Measurements from ENCODE around the gene TMEM156.
"Not testable (repeated sequence)": the region's sequence is repeated elsewhere in the genome, so short reads cannot be mapped to it uniquely, and the experiment has no call there.

Gene TMEM156

GRCh38 chr4:39014028-39014427, 18.2 kb downstream of the TMEM156 start:
- in situ Hi-C loops (cut with HindIII; ENCODE audit: low pct_unique_long_range_greater_than_20kb, low sequenced_read_pairs) = no loop called here

GRCh38 chr4:39004758-39005157, 27.5 kb downstream of the TMEM156 start:
- no peak for TF ChIP-seq JUND (IDR thresholded peaks at IDR 0.05; ENCODE audit: low read depth)
- in situ Hi-C loops (cut with HindIII; ENCODE audit: low pct_unique_long_range_greater_than_20kb, low sequenced_read_pairs) = no loop called here
- DNase-seq (ENCODE audit: low read depth in 1 of 2, low spot score in 1 of 2) = no peak

More at GRCh38 chr4:39014028-39014427, 18.2 kb downstream of the TMEM156 start:
- TF ChIP-seq JUND (IDR thresholded peaks at IDR 0.05; ENCODE audit: low read depth) = no peak
- DNase-seq (ENCODE audit: low read depth in 1 of 2, low spot score in 1 of 2) = no peak

- DNase-seq (ENCODE audit: low read depth in 1 of 2, low spot score in 1 of 2); in situ Hi-C loops (cut with HindIII; ENCODE audit: low pct_unique_long_range_greater_than_20kb, low sequenced_read_pairs): not testable (repeated sequence)
These were observed 30.2 kb downstream of the TMEM156 start for GRCh38 chr4:39002058-39002457.

GRCh38 chr4:38995660-38996005, 36.6 kb downstream of the TMEM156 start:
- in situ Hi-C loops (cut with HindIII; ENCODE audit: low pct_unique_long_range_greater_than_20kb, low sequenced_read_pairs) = no loop called here
- TF ChIP-seq JUND (IDR thresholded peaks at IDR 0.05; ENCODE audit: low read depth) = no peak
- DNase-seq (ENCODE audit: low read depth in 1 of 2, low spot score in 1 of 2) = no peak

- no peak for DNase-seq (ENCODE audit: low read depth in 1 of 2, low spot score in 1 of 2)
- in situ Hi-C loops (cut with HindIII; ENCODE audit: low pct_unique_long_range_greater_than_20kb, low sequenced_read_pairs) = no loop called here
- TF ChIP-seq JUND (IDR thresholded peaks at IDR 0.05; ENCODE audit: low read depth) = no peak
These were observed 38.1 kb downstream of the TMEM156 start for GRCh38 chr4:38994135-38994534.

- DNase-seq (ENCODE audit: low read depth in 1 of 2, low spot score in 1 of 2) = peak in 1 of 2 experiments; percentile 4
- TF ChIP-seq JUND (IDR thresholded peaks at IDR 0.05; ENCODE audit: low read depth) = no peak
- in situ Hi-C loops (cut with HindIII; ENCODE audit: low pct_unique_long_range_greater_than_20kb, low sequenced_read_pairs) = no loop called here
These were observed 38.5 kb downstream of the TMEM156 start for GRCh38 chr4:38993683-38994082.

- no peak for DNase-seq (ENCODE audit: low read depth in 1 of 2, low spot score in 1 of 2)
- in situ Hi-C loops (cut with HindIII; ENCODE audit: low pct_unique_long_range_greater_than_20kb, low sequenced_read_pairs) = no loop called here
- TF ChIP-seq JUND (IDR thresholded peaks at IDR 0.05; ENCODE audit: low read depth) = no peak
These were observed 42.0 kb downstream of the TMEM156 start for GRCh38 chr4:38990241-38990640.

GRCh38 chr4:38989487-38989886, 42.7 kb downstream of the TMEM156 start:
- TF ChIP-seq JUND (IDR thresholded peaks at IDR 0.05; ENCODE audit: low read depth) = no peak
- in situ Hi-C loops (cut with HindIII; ENCODE audit: low pct_unique_long_range_greater_than_20kb, low sequenced_read_pairs) = no loop called here

GRCh38 chr4:38988353-38988752, 43.9 kb downstream of the TMEM156 start:
- in situ Hi-C loops (cut with HindIII; ENCODE audit: low pct_unique_long_range_greater_than_20kb, low sequenced_read_pairs); DNase-seq (ENCODE audit: low read depth in 1 of 2, low spot score in 1 of 2): not testable (repeated sequence)

More at GRCh38 chr4:38989487-38989886, 42.7 kb downstream of the TMEM156 start:
- no peak for DNase-seq (ENCODE audit: low read depth in 1 of 2, low spot score in 1 of 2)

- TF ChIP-seq JUND (IDR thresholded peaks at IDR 0.05; ENCODE audit: low read depth) = no peak
- no peak for DNase-seq (ENCODE audit: low read depth in 1 of 2, low spot score in 1 of 2)
- in situ Hi-C loops (cut with HindIII; ENCODE audit: low pct_unique_long_range_greater_than_20kb, low sequenced_read_pairs) = no loop called here
These were observed 44.7 kb downstream of the TMEM156 start for GRCh38 chr4:38987491-38987890.

- in situ Hi-C loops (cut with HindIII; ENCODE audit: low pct_unique_long_range_greater_than_20kb, low sequenced_read_pairs) = no loop called here
- TF ChIP-seq JUND (IDR thresholded peaks at IDR 0.05; ENCODE audit: low read depth) = no peak
- DNase-seq (ENCODE audit: low read depth in 1 of 2, low spot score in 1 of 2) = no peak
These were observed 46.7 kb downstream of the TMEM156 start for GRCh38 chr4:38985410-38986100.

- in situ Hi-C loops (cut with HindIII; ENCODE audit: low pct_unique_long_range_greater_than_20kb, low sequenced_read_pairs) = no loop called here
- no peak for TF ChIP-seq JUND (IDR thresholded peaks at IDR 0.05; ENCODE audit: low read depth)
- no peak for DNase-seq (ENCODE audit: low read depth in 1 of 2, low spot score in 1 of 2)
These were observed 48.2 kb downstream of the TMEM156 start for GRCh38 chr4:38983787-38984598.

- TF ChIP-seq JUND (IDR thresholded peaks at IDR 0.05; ENCODE audit: low read depth) = no peak
- DNase-seq (ENCODE audit: low read depth in 1 of 2, low spot score in 1 of 2) = no peak
- in situ Hi-C loops (cut with HindIII; ENCODE audit: low pct_unique_long_range_greater_than_20kb, low sequenced_read_pairs) = no loop called here
These were observed 48.9 kb downstream of the TMEM156 start for GRCh38 chr4:38983291-38983690.
